HG02852 (cell line): Measurements from ENCODE around the gene ADPRHL1.
A peak's percentile ranks its signal among the peaks of the same experiment; 100 is the strongest.
"Not testable (repeated sequence)": the region's sequence is repeated elsewhere in the genome, so short reads cannot be mapped to it uniquely, and the experiment has no call there.

Experiments
- ATAC-seq: cut with Tn5 transposase; IDR thresholded peaks from one replicate; pipeline ENCODE4 v1.9.1; 2021; ENCODE audit warnings: mild to moderate bottlenecking, moderate library complexity; ENCODE audit not compliant: unreplicated experiment

The ADPRHL1 gene

DNA sequence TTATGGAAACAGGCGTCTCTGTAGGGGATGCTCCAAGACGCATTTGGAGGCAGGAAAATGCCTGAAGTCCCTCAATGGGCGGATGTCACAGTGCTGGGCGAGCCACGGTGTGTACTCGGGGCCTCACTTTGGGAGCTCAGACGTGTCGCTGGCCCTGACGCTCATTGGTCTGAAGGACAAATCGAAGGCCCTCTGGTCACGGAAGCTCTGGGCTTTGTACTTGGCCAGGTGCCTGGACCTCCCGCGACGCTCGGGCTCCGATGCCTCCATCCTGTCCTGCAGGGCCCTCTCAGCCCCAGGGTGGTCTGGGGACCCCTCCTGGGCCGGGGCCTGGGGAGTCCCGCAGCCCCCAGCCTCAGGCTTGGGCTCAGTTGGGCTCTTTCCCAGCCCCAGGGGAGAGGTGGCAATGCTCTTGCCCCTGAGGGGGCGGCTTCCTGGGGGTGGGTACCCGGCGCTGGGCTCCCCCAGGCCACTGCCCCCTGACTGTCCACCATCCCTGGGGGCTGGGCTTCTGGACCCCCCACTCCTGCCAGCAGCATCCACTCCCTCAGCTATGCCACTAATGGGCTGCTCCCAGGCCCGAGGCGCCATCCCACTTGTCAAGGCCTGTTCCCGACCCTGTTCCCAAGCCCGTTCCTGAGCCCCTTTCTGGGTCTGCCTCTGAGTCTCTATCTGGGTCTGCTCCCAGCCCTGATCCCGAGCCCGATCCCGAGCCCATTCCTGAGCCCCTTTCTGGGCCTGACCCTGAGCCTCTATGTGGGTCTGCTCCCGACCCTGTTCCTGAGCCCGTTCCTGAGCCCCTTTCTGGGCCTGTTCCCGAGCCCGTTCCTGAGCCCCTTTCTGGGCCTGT, 49.8 kb downstream of the ADPRHL1 start:
- no peak for ATAC-seq

DNA sequence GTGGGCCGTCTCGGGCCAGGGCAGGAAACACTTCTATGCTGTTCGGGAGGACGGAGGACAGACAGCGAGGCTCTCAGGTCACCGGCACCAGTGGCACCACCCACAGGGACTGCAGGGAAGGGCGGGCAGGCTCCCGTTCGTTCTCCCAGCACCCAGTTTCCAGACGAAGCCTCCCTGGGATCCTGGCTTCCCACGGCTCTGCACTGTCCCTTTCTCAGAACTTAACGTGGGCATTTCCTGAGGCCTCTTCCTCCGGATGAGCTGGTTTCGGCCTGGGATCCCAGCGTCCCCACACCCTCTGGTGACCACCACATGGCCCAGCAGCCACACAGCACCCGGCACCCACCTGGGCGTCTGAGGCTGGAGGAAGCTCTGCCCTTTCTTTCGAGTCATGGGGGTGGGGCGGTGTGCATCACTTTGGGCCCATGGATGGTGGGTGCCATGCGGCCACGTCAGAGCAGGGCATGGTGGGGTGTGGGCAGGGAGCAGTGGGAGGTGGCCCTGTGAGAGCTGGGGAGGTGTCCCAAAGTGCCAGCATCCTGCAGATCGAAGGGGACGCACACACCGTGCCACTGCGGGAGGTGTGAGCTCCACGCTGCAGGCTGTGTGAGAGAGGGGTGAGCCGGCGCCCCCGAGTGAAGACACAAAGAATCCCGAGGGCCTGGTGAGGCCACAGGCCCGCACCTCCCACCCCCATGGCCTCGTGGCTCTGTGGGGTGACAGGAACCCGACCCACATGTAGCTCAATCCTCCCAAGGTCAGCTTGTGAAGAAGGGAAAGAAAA, 50.6 kb downstream of the ADPRHL1 start:
- no peak for ATAC-seq

DNA sequence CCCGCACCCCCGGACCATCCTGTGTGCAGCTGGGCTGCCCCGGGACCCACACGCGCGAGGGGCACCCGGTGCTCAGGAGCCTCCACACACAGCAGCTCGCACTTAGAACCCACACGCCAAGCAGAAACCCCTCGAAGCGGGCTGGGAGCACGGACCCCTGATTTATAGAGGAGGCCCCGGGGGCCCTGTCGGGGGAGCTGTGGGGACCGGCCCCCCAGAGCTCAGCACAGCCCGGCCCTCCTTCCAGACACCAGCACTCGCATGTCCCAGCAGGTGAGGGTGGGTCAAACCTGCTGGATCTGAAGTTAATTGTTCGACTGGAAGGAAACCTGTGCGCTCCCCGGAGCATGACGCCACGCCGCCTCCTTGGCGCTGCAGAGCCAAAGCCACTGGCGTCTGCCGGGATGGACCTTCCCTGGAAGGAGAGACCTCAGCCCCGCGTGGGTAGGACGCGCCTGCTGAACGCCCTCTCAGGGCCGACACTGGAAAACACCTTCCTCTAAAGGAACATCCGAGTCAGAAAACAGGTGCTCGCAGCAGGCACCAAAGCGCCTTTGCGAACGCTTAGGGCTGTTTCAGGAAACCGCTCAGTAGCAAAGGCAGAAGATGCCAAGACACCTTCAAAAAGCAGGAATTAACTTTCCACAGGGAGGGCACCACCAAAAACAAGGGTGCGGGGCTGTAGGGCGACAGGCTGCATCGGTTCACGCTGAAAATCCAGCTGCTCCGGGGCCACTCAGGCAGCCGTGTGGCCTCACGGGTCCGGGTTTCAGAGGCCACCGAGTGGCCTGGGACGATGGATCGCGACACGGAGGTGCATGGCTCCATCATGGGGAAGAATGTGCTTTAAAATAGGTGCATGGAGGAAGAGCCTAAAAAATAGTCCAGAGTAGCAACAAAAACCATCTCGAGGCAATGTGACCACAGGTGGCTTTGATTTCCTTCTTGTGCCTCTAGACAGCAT, 51.6 kb downstream of the ADPRHL1 start:
- no peak for ATAC-seq

DNA sequence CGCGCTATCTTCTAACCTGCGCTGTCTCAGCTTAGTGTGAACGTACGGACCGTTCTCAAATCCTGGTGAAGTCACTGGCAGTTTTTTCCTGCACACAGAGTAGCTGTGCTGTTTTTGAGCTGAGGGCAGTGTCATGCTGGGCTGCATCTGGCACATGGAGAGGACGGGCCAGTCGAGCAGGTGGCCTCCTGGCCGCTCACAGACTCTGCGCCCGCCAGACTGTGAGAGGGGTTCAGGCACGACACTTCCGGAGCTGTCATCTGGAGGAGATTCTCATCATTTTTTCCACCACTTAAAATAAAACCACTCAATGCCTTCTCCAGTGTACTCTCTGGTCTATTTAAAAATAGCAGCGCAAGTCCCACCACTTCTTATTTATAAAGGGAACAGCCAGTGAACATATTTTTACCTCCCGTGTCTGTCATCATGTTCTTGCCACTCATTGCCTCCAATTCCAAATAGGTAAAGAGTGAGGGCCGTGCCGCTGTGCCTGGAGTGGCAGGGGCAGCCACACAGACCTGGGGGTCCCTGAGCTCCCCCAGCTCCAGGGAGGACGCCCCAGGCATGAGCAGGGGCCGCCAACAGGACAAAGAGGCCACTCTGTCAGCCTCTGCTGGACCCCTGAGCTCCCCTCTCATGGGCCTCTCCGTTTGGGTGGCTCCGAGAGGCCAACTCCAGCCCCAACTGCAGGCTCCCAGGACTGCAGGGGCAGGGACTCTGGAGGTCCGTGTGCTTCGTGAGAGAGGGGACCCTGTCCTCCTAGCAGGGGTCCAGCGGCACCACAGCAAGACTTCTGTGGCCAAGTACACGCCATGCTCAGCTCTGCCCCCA, 52.5 kb downstream of the ADPRHL1 start:
- ATAC-seq = no peak

DNA sequence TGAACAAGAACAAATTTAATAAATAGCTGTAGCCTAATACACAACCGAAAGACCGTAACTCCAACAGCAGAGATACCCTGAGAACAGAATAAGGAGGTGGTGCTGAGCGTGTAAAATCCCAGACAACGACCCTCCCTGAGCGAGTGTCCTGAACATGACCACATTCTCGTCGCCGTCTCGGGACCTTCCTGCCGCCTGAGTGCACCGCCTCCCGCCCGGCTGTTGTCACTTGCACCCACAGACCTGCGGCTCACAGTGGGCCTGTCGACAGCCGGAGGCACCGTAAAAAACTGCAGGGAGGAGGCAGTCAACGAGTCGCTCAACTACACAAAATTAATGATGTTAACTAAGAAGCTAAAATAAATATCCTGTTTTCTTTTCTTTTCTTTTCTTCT, 53.5 kb downstream of the ADPRHL1 start:
- ATAC-seq = no peak

DNA sequence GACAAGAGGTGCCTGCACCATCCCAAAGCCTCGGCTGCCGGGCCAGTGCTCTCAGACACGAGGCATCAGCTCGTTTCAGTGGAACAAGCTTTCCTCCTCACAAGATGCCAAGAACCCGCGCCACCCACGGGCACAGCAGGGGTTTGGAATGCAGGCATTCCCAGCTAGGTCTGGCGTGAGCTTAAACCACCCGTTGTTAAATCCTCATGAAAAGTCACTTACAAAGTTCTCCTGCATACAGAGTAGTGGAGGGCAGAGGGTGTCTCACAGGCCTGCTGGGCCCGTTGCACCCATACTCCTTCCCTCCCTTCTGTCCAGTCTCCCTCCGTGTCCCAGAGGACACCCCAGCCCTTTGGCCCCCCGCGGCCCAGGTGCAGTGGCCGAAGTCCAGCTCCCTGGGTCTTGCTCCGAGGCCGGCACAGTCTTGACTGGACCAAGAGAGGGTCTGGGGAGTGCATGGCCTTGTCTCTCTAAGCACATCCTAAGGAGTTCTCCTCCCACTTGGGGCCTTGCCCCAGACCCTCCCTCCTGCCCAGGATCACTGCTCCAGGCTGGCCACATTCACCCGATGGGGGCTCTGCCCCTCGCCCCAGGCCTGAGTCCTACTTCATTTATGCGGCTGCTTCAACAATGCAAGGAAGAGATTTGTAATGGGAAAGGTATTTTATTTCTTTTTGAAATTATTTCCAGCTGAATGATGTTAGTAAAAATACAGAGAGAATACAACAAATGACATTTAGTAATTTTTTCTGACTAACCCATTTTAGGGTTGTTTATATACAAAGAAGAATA, 54.1 kb downstream of the ADPRHL1 start:
- no peak for ATAC-seq

DNA sequence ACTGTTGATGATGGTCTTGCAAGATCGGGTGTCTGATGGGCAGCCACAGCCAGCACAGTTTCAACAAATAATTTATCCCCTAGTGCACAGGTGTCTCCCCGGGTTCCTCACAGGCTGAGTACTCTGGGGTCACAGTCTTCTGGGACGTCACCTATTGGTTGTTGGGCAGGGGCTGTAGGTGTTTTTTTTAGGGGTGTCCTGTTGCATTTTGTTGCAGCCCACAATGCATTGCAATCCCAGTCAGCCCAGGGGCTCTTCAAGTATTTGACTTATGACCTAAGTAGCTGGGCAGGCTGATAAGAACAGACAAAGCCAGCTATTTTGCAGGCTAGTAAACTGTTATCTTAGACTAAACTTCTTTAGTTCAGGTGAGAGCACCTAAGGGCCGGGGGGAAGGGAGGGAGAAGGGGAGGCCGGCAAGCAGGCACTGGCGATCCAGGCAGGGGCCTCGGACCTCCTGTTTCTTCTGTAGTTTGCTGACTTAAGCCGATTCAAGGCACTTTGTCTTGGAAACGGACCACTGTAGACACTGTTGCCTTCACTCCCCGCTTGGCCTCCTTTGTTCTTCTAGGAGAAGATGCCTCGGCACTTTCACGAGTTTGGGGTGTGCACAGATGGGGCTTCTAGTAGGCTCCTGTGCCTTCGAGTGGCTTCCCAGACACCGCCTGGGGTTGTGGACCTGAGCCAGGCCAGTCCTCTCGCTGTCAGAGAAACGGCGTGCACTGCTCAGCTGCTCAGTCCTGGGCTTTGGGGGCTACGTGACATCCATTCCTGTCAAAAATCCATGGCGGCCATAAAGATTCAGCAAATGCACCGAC, 55.5 kb downstream of the ADPRHL1 start:
- ATAC-seq = no peak

DNA sequence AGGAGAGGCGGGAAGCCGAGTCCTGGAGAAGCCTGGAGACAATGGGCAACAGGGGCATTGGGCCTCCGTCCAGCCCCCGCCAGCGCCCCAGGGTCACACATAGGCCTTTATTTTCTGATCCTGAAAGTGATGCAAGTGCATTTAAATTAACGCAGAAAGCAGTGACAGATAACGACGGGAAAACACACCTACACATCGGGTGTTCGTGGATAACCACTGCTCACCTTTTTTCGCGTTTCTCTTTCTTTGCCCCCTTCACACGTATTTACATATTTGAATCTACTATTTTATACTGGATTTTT, 59.0 kb downstream of the ADPRHL1 start:
- ATAC-seq = peak; percentile 8

DNA sequence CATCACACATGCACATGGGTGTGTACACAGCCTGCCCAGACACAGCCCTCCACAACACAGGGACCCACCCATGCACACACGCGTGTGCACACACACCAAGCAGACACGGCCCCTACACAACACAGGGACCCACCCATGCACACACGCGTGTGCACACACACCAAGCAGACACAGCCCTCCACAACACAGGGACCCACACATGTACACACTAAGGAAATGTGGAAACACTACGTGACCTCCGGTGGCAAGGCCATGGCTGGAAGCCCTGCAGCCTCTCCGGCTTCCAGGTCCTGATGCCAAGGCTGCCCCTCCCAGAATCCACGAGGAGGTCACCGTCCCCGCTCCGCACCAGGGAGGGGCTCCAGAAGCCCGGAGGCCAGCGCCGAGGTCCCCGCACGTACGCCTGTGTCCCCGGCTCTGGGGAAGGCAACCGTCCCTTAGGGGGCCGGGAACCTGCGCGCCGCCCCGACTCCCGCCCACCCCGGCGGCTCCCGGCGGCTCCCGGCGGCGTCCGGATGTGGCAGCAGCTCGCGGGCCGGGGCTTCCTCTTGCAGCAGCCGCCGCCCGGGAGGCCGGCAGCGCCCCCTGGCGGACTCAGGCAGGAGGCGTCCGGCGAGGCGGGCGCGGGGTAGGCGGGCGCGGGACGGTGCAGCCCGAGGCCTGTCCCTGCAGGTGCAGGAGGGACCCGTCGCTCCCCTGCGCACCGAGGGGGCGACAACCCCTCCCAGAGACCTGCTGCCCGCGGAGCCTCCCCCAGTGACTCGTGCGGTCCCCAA, 59.5 kb downstream of the ADPRHL1 start:
- peak; percentile 84 for ATAC-seq

DNA sequence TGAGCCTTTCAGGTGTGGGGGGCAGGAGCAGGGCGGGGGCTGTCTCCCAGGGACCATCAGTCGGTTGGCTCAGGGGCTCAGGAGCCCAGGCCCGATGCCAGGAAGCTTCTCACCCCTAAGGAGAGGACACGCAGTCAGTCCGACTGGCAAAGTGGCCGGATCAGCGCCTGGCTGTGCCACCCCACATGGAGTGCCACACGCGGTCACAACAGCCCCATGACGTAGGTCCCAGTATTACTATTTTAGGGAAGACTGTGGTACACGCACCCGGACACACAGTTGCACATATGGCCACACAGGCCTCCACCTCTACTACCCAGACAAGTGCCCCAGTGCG, 60.1 kb downstream of the ADPRHL1 start:
- no peak for ATAC-seq

DNA sequence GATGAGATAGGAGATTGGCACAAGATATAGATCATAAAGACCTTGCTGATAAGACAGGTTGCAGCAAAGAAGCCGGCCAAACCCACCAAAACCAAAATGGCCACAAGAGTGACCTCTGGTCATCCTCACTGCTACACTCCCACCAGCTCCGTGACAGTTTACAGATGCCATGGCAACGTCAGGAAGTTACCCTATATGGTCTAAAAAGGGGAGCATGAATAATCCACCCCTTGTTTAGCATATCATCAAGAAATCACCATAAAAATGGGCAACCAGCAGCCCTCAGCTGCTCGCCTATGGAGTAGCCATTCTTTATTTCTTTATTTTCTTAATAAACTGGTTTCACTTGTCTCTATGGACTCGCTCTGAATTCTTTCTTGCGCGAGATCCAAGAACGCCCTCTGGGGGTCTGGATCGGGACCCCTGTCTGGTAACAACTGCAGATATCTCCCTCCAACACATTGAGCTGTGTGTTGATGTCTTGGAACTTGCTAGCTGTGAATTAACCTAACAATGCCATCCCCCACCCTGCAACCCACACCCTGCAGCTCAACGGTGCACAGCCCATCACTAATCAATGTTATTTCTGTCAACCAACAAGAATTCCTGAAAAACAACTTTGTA, 62.3 kb downstream of the ADPRHL1 start:
- no peak for ATAC-seq

DNA sequence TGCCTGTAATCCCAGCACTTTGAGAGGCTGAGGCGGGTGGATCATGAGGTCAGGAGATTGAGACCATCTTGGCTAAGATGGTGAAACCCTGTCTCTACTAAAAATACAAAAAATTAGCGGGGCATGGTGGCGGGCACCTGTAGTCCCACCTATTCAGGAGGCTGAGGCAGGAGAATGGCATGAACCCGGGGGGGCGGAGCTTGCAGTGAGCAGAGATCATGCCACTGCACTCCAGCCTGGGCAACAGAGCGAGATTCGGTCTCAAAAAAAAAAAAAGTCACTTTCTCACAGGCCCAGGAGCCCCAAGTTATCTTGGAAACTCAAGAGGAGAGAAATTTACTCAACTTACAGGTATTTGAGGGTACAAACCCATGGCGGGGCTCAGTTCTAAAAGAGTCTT, 63.7 kb downstream of the ADPRHL1 start:
- ATAC-seq = not testable (repeated sequence)

DNA sequence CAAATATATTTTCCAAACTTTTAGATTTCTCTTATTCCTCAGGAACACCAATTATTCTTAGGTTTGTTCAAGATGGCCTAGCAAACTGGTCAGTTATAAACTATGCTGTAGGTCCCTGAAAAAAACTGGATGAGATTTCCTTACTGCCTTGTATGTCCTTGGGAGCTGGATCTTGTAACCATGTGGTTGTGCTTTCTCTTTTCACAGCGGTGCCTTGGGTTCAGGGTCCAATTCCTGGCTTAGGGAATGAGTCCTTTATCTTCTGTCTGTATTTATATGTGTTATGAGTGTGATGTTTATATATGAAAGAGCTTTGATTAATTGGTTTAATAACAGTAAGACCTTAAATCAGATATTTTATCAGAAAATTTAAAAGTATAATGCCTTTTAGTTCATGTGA, 65.9 kb downstream of the ADPRHL1 start:
- no peak for ATAC-seq

DNA sequence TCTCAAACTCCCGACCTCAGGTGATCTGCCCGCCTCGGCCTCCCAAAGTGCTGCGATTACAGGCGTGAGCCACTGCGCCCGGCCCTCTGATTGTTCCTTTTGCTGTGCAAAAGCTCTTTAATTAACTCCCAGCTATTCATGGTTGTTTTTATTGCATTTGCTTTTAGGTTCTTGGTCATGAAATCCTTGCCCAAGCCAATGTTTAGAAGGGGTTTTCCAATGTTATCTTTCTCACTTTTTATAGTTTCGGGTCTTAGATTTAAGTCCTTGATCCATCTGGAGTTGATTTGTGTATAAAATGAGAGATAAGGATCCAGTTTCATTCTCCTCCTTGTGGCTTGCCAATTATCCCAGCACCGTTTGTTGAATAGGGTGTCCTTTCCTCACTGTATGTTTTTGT, 70.2 kb downstream of the ADPRHL1 start:
- no peak for ATAC-seq

DNA sequence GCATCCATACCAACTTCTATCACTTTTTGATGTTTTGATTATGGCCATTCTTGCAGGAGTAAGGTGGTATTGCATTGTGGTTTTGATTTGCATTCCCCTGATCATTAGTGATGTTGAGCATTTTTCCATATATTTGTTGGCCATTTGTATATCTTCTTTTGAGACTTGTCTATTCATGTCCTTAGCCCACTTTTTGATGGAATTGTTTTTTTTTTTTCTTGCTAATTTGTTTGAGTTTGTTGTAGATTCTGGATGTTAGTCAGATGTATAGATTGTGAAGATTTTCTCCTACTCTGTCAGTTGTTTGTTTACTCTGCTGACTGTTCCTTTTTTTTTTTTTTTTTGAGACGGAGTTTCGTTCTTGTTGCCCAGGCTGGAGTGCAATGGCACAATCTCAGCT, 70.7 kb downstream of the ADPRHL1 start:
- not testable (repeated sequence) for ATAC-seq

DNA sequence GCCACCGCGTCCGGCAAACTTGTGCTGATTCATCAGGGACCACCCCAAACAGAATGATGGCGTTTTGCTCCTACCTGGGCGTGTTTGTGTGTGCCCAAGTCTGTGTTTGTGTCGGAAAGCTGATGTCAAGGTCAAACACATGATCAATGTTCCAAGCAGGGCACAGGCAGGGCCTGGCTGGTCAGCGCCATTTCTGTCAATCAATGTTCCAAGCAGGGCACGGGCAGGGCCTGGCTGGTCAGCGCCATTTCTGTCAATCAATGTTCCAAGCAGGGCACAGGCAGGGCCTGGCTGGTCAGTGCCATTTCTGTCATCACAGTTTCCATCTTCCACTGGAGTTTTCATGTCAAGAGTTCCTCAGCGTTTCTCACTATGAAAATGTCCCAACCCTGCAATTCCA, 74.5 kb downstream of the ADPRHL1 start:
- no peak for ATAC-seq

DNA sequence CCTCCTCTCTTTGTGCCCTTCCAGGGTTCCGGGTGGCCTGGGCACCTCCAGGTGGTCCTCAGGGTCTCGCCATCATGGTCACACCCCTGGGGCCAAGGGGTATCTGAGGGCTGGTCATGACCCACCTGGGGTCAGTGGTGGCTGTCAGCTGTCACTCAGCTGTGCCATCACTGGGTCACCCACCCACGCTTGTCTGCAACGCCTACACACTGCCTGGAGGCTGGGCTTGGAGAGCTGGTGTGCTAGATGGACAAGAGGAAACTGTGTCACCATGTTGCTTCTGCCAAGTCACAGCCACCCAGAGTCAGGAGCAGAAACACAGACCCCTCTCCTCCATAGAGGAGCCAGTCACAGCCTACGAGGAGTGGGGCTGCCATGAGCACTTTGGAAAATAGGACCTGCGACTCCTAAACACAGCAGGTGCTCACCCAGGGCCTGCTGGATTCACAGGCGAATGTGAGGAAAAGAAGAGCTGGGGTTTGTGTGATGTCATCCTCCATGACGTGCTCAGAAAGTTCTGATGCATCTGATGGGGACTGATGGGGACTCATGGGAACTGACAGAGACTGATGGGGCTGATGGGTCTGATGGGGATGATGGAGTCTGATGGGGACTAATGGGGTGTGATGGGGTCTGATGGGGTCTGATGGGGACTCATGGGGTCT, 78.6 kb downstream of the ADPRHL1 start:
- ATAC-seq = no peak
